B cell (primary cell): ENCODE measurements around the gene LRRC45.

Source experiments
- EZH2 ChIP-seq: IDR thresholded peaks from 2 replicates; pipeline ENCODE4 v1.6.1; 2012; ENCODE audit warnings: borderline replicate concordance, low read depth, mild to moderate bottlenecking, moderate library complexity, low read length; ENCODE audit not compliant: insufficient read depth, poor library complexity, severe bottlenecking
- TF ChIP-seq, protein P1 (sequence below): fragments of 200-600 bp; IDR thresholded peaks from one replicate; pipeline ENCODE4 v1.8.0; 2022; ENCODE audit warnings: antibody characterized with exemption, mild to moderate bottlenecking

DNA sequence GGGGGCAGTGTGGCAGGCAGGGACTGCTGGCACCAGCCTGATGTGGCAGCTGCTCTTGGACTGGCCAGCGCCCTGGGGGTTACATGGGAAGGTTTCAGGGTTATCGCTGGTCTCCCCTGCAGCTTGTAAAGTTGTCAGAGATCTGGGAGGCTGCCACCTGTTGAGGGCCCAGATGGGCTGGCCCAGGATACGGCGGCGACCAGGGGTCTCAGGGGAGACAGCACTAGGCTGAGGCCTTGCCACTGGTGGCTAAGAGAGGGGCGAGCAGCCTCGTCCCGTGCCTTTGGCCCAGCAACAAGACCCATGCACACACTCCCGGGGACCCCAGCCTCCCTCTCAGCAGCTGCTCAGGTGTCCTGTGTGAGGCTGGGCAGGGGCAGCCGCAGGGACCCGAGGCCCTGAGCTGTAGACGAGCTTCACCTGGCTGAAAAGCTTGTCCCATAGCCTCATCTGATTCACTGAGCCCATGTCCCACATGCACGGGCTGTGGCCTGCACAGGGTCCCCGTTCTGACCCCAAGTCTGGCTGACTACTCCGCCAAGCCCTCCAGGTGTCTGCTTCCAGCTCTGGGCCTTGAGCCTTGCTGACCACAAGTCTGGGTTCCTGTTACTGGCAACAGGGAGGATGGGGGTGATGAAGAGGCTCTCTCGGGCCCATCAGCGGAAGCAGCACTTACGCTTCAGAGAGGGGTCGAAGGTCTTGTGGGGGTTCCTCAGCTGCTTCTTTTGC, 36.3 kb downstream of the LRRC45 start:
- TF ChIP-seq, protein P1, sequence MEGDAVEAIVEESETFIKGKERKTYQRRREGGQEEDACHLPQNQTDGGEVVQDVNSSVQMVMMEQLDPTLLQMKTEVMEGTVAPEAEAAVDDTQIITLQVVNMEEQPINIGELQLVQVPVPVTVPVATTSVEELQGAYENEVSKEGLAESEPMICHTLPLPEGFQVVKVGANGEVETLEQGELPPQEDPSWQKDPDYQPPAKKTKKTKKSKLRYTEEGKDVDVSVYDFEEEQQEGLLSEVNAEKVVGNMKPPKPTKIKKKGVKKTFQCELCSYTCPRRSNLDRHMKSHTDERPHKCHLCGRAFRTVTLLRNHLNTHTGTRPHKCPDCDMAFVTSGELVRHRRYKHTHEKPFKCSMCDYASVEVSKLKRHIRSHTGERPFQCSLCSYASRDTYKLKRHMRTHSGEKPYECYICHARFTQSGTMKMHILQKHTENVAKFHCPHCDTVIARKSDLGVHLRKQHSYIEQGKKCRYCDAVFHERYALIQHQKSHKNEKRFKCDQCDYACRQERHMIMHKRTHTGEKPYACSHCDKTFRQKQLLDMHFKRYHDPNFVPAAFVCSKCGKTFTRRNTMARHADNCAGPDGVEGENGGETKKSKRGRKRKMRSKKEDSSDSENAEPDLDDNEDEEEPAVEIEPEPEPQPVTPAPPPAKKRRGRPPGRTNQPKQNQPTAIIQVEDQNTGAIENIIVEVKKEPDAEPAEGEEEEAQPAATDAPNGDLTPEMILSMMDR, result no peak
- no peak for TF ChIP-seq EZH2
